ENCODE data around the gene FAM120A. TPM values are rescaled to one million over a fixed set of nuclear protein-coding genes. Genes with fewer than 3 reads are reported as not detected.

Gene FAM120A
- total and polyA plus RNA-seq, 2 of the 13 experiments (the other 11 are each of a cell fraction or from before 2014, with no cell fraction given): 41.3 to 44.4 TPM

- TF ChIP-seq ZNF275 (CRISPR knock-in tag; IDR thresholded peaks at IDR 0.05; ENCODE audit: borderline replicate concordance): no peak
- TF ChIP-seq SOX13 (IDR thresholded peaks at IDR 0.05): no peak
- TF ChIP-seq SOX13 (CRISPR knock-in tag; conservative IDR thresholded peaks at IDR 0.05 in 1 of 2, IDR thresholded peaks at IDR 0.05 in 1 of 2): peak in 1 of 2 experiments; percentile 42; a peak in 1 of 4 replicates
- no peak for TF ChIP-seq MAFK (conservative IDR thresholded peaks at IDR 0.05 in 1 of 2, IDR thresholded peaks at IDR 0.05 in 1 of 2; ENCODE audit: low read length in 2 of 2)
- TF ChIP-seq NFRKB (IDR thresholded peaks at IDR 0.05): no peak
- TF ChIP-seq ZNF253 (CRISPR knock-in tag; IDR thresholded peaks at IDR 0.05; ENCODE audit: borderline replicate concordance): no peak
- TF ChIP-seq ZNF776 (CRISPR knock-in tag; IDR thresholded peaks at IDR 0.05): no peak
- no peak for TF ChIP-seq ZNF468 (CRISPR knock-in tag; IDR thresholded peaks at IDR 0.05)
- TF ChIP-seq ZBTB42 (CRISPR knock-in tag; IDR thresholded peaks at IDR 0.05): no peak
- TF ChIP-seq ZFP90 (CRISPR knock-in tag; IDR thresholded peaks at IDR 0.05; ENCODE audit: borderline replicate concordance): no peak
- TF ChIP-seq ZNF552 (CRISPR knock-in tag; IDR thresholded peaks at IDR 0.05; ENCODE audit: borderline replicate concordance): no peak
- no peak for TF ChIP-seq KDM4B (CRISPR knock-in tag; IDR thresholded peaks at IDR 0.05)
- no peak for TF ChIP-seq NCOA5 (CRISPR knock-in tag; IDR thresholded peaks at IDR 0.05)
- no peak for TF ChIP-seq BATF2 (CRISPR knock-in tag; IDR thresholded peaks at IDR 0.05)
- TF ChIP-seq FOXK1 (CRISPR knock-in tag; IDR thresholded peaks at IDR 0.05; ENCODE audit: borderline replicate concordance, low read depth): peak; percentile 36; the same call in 1 of the 2 replicates
- TF ChIP-seq BCLAF1 (IDR thresholded peaks at IDR 0.05): no peak
- TF ChIP-seq ZFP1 (CRISPR knock-in tag; IDR thresholded peaks at IDR 0.05): no peak
- TF ChIP-seq ZKSCAN1 (IDR thresholded peaks at IDR 0.05; ENCODE audit: low read length): no peak
- TF ChIP-seq ZFP36L1 (CRISPR knock-in tag; IDR thresholded peaks at IDR 0.05): no peak
- TF ChIP-seq ZNF331 (CRISPR knock-in tag; IDR thresholded peaks at IDR 0.05): peak; percentile 71; the same call in 1 of the 2 replicates
- TF ChIP-seq ZNF788 (CRISPR knock-in tag; IDR thresholded peaks at IDR 0.05; ENCODE audit: borderline replicate concordance): no peak
- no peak for TF ChIP-seq ZSCAN22 (CRISPR knock-in tag; IDR thresholded peaks at IDR 0.05)
- 0 out of 2 replicates have a peak, but pooled peaks have one; percentile 49 for TF ChIP-seq ZBTB7B (CRISPR knock-in tag; IDR thresholded peaks at IDR 0.05)
- TF ChIP-seq CHCHD3 (CRISPR knock-in tag; IDR thresholded peaks at IDR 0.05): no peak
- TF ChIP-seq GTF2F1 (IDR thresholded peaks at IDR 0.05; ENCODE audit: low read length): no peak
- no peak for TF ChIP-seq ZNF598 (CRISPR knock-in tag; IDR thresholded peaks at IDR 0.05; ENCODE audit: borderline replicate concordance)
- TF ChIP-seq PLRG1 (conservative IDR thresholded peaks at IDR 0.05): no peak
- no peak for TF ChIP-seq ZNF317 (CRISPR knock-in tag; IDR thresholded peaks at IDR 0.05)
- peak; percentile 35; the same call in 1 of the 2 replicates for TF ChIP-seq TARDBP (CRISPR knock-in tag; IDR thresholded peaks at IDR 0.05)
- no peak for TF ChIP-seq RAD51 (IDR thresholded peaks at IDR 0.05; ENCODE audit: borderline replicate concordance)
These were observed 138.2 kb downstream of the FAM120A start (continued) for GRCh38 chr9:93589688-93590087.

All from HepG2 (cell line).